GM21360 (cell line): ENCODE results near the gene UBE4B.

Experiments
- ATAC-seq: cut with Tn5 transposase; IDR thresholded peaks from one replicate; pipeline ENCODE4 v1.9.1; 2021; ENCODE audit warnings: mild to moderate bottlenecking, moderate library complexity; ENCODE audit not compliant: unreplicated experiment

UBE4B gene

DNA sequence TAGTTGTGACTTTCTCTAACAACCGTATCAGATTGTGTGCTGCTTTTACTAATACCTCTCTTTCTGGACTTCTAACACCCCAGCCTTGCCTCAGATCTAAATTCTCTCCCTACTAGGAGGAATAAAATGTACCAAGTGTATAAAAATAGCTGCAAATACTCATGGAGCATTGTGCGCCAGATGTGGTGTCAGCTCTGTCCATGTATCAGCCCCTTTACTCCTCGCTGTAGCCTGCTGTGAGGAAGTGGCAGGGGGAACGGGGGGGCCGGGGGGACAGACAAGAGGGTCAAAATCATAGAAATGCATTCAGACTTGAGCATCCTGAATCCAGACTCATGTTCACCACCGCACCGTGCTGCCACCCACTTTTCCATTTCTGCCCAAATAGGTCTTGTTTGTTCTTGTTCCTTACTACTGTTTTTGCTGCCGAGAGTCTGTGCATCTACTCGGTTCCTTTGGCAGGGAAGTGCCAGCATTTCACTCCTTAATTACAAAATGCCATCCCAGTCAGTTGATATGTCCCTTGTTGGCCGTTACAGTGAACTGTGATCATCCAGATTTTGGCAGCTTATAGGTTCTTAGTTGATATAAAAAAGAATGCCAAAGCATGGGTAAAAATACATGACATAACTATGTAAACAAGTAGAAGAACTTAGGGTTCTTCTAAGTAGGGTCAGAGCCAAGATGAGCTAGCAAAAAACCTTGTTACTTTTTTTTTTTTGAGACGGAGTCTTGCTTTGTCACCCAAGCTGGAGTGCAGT, 76.4 kb downstream of the UBE4B start:
- no peak for ATAC-seq

DNA sequence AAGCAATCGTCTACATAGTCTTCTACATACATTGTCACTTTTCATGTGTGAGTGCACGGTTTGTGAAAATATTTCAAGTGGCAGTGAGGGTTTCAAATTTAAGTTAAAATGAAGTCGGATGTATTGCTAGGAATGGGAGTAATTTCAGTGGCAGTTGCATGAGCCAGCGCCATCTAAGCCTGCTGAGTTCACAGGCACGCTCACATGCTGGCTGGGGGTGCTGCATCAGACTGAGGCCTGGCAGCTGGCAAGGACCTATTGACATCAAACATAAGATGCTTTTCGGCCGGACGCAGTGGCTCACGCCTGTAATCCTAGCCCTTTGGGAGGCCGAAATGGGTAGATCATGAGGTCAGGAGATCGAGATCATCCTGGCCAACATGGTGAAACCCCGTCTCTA, 80.7 kb downstream of the UBE4B start:
- ATAC-seq = no peak

DNA sequence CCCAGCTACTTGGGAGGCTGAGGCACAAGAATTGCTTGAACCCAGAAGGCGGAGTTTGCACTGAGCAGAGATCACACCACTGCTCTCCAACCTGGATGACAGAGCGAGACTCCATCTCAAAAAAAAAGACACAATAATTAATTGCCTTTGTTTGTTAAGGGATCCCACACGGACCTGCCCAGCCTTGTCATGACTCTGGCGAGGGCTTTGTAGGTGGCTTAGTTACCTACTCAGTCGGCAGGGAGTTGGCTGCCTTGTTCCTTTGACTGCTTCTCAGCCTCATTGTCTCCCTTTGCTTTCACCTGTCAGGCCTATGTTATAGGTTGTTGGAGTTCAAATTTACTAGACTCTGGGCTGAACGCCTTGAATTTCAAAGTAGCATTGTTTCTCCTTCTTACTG, 82.0 kb downstream of the UBE4B start:
- no peak for ATAC-seq

DNA sequence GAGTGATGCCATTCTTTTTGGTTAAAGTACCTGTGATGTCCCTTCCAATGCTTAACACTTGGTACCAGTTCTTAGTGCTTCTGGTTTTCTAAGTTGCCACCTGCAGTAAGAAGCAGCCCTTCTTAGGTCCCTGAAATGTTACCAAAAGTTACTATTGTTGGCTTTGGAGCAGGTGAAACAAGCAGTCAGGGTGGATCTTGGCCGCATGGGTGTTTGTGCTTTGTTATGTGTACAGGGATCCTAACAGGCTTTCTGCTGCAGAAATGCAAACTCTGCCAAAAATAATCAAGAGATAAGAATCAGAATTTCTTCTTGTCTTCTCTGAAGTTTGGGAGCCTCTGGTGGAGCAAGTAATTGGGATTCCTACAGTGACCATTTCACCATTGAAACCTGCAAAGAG, 84.4 kb downstream of the UBE4B start:
- ATAC-seq = no peak

DNA sequence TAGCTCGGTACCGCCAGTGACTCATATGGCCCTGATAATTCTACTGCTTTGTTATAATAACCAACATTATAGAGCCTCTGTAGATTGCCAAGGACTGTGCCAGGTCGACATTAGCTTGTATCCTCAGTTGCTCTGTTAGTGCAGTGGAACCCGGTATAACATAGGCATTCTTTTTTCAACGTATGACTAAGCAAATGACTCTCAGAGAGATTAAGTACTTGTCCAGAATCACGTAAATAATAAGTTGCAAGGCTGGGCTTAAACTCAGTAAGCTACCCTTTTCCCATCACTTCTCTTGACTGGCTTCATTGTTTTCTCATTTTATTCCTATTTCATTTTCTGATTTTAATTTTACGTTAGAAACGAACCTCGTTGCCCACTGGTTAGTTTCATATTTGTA, 85.1 kb downstream of the UBE4B start:
- ATAC-seq = no peak

DNA sequence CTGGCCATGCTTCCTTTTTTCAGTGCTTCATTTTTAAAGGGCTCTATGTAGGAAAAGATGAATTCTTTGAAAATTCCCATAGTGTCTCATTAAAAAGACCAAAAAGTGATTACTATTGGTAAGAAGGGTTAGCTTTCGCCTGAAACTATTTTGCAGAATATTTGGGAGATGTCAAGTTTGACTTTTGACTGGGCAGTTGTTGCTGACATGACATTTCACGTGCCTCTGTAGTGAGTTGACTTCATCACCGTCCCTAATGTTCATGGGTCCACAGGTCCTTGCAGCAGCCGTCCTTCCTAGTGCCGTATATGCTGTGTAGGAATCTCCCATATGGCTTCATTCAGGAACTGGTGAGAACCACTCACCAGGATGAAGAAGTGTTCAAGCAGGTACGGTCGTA, 88.9 kb downstream of the UBE4B start:
- ATAC-seq = no peak

DNA sequence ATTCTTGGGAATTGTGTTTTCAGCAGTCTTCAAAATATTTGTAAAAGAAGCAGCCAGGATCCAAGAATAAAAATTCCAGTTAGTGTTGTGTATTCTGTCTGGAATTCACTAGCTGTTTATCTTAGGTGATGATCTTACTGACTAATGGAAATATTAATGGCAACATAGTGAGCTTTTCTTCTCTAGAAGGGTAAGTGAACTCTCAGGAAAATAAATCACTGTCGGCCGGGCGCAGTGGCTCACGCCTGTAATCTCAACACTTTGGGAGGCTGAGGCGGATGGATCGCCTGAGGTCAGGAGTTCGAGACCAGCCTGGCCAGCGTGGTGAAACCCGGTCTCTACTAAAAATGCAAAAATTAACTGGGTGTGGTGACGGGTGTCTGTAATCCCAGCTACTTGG, 90.2 kb downstream of the UBE4B start:
- no peak for ATAC-seq

DNA sequence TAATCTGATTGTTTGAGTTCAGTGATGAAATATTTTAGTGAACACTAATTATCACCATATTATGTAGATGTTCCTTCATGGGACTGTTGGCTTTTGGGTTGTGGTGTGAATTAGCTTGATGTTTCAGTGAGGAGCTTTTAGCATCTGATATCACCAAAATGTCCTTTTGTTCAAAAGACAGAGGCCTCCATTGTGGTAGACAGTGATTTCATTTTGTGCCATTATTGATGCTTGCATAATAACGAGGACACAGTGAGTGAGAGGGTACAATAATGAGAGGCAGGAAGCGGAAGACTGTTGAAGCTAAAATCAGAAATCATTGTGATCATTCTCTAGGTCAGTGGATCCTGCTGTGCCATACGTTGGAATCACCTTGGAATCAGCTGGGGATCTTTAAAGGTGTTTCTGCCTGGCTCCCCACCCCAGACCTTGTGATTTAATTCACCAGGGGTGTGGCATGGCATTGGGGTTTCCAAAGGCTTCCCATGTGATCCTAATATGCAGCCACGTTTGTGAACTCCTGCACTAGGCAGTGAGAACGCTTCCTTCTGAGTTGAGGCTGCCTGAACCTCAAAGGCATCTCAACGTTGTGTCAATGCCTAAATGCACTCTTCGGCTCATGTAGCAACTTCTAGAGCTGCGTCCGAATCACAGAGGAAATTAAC, 95.5 kb downstream of the UBE4B start:
- ATAC-seq = no peak

DNA sequence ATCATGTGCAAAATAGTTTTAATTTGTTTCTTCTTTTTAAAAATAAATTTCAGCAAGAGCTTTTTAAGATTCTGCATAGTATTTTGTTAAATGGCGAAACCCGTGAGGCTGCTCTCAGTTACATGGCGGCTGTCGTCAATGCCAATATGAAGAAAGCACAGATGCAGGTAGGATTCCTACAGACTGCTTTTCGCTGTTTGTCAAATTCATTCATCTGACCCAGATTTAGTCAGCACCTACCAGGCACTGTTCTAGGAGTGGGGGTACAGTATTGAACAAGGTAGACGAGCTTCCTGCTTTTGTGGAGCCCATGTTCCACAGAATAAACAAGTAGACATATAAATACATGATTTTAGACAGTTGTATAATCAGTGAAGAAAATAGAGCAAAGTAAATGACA, 99.6 kb downstream of the UBE4B start:
- ATAC-seq = no peak

DNA sequence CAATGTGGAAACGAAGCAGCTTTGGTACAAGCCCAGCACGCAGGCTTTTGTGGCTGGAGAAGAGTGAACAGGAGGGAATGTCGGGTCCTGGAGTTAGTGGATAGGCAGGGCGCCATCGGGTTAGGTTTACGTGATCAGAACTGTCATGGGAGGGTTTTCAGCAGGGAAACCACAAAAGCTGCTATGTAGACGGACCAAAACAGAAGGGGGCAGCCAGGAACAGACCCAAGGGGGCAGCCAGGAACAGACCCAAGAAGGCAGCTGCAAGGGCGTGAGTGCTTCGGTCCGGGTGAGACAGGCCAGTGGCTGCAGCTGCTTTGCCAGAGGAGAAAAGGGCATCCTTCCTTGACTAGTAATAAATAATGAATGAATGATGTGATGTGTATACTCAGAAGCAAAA, 100.1 kb downstream of the UBE4B start:
- no peak for ATAC-seq

DNA sequence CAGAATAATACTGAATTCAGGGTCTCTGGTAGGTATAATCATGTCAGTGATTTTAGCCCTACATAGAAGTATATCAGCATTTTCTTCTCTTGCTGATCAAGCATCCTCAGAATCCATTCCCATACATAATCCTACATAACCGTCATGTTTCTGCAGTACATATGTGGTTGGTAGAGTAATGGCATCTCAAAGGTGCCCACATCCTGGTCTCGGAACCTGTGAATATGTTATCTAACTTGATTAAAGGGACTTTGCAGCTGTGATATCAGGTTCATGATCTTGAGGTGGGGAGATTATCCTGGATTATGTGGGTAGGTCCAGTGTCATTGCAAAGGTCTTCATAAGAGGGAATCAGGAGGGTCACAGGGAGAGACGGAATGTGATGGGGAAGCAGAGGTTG, 108.2 kb downstream of the UBE4B start:
- ATAC-seq = no peak

DNA sequence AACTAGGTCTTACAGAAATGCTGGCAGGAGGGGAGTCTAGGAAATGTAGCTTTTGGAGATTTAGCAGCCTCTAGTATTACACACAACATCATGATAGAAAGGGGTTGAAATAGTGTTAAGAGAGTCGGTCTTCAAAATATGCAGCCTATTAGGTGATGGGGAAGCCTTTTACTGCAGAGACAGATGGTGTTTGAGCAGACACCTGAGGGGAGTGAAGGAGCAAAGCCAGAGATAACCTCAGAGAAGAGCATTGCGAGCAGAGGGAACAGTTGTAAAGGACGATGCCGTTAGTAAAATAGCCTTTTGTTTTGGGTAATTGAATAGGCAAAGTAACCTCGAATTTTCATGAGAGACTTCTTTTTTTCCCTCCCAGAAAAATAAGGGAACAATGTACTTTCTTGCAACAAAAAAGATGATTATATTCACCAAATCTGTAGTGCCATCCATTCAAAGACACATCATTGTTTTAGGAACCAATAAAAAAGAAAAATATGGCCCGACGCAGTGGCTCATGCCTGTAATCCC, 111.3 kb downstream of the UBE4B start:
- no peak for ATAC-seq

DNA sequence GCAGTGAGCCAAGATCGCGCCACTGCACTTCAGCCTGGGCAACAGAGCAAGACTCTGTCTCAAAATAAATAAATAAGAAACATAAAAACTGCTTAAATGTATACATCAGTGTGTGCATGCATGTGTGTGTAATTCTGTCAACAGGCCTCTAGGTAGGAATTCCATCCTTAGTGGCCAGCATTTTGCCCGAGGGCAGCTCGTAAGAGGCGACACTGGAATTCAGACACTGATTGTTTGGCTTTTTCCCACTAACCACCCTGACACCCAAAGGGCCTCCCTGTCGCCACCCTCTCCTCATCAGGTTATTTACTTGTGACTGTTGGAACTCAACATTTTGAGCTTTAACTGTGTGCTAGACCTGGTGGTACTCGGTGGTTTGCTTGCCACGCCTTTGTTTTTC, 113.6 kb downstream of the UBE4B start:
- no peak for ATAC-seq

DNA sequence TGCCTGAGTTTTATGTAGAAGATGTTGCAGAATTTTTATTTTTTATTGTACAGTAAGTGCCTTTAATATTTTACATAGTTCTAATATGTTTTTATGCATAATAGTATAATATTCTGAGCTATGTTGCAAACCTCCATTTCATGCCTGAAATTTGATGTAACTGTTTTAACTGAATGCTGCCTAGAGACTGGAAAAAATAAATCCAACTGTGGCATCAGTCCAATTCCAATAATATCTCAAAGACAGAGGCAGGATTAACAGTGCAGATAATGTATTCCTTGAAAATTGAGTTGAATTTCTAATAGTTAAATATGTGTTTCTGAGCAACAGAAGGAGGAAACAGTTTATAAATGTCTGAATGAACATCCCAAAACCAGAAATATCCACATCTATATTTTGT, 116.5 kb downstream of the UBE4B start:
- ATAC-seq = no peak

DNA sequence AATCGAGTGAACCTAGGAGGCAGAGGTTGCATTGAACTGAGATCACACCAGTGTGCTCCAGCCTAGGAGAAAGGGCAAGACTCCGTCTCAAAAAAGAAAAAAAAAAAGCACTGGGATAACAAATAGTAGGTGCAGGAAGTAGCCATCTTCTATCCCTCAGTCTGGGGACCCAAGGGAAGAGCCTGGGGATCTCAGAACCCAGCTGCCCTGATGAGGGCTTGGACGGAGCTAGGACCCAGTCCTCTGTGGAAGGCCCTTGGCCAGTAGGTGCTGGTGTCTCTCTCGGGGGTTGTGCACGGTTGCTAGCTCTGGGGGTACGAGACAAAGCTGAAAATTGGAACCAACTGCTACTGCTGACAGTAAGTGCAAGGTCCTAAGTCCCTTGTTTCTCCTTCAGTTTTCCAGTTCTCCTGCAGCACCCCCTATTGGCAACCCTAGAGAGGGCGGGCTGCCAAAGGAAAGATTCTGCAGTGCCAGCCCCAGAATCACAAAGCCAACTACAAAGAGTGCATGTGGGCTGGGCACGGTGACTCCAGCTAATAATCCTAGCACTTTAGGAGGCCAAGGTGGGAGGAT, 120.0 kb downstream of the UBE4B start:
- no peak for ATAC-seq

DNA sequence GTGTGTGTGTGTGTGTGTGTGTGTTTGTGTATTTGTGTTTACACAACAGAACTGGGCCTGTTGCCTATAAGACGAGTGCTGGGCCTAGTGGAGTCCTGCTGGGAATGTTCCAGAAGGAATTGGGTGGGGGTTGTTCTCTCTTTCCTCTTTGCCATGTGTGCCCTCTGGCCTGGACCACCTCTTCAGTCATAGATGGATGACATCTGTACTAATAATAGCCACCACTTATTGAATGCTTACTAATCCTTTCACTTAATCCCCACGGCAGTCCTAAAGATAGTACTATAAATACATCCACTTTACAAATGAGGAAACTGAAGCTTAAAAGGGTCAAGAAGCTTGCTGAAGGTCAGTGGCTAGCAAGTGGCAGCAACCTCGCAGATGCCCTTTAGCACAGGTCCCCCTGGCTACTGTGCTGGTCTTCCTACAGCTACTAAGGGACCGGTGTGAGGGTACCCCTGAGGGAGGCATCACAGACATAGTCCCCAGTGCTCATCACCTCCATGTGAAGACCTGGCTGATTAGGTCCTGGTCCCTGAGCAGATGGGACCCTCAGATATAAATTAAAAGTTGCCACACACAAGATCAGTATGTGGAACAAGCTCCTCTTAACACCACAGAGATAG, 122.4 kb downstream of the UBE4B start:
- no peak for ATAC-seq

DNA sequence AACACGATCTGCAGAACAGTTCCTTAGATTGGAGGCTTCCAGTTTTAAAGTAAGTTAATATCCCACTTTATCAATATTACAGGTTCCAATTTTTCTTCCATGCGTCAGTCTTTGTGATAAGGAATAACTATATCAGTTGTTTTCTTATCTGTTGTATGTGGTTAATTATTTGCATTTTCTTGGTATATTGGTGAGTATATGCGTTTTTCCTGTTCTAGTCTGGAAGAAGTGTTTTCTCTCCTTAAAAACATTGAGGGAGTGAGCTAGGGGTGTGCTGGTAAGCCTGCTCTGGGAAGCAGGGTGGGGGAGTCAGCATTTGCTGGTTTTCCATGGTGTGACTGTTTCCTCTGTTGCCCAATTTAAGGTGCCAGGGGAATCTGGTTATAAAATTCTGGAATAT, 127.4 kb downstream of the UBE4B start:
- ATAC-seq = no peak

DNA sequence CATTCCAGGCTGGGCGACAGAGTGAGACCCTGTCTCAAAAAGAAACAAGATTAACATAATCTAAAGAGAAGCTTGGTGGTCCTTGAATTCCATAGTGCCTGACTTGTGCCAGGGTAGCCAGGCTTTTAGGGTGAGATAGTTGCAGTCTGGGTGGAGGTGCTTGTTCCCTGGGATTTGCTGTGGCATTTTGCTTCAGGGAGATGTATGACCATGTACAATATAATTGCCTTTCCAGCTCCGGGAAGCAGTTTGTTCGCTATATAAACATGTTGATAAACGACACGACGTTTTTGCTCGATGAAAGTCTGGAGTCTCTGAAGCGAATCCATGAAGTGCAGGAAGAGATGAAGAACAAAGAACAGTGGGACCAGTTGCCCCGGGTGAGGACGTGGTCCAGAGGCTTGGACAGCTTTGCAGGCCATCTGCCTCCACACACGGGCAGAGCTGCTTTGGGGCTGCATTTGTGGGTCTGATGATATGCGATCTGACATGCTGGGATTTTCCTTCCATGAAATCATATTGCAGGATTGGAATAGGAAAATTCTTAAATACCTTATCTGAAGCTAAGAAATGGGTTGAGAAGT, 128.2 kb downstream of the UBE4B start:
- no peak for ATAC-seq

DNA sequence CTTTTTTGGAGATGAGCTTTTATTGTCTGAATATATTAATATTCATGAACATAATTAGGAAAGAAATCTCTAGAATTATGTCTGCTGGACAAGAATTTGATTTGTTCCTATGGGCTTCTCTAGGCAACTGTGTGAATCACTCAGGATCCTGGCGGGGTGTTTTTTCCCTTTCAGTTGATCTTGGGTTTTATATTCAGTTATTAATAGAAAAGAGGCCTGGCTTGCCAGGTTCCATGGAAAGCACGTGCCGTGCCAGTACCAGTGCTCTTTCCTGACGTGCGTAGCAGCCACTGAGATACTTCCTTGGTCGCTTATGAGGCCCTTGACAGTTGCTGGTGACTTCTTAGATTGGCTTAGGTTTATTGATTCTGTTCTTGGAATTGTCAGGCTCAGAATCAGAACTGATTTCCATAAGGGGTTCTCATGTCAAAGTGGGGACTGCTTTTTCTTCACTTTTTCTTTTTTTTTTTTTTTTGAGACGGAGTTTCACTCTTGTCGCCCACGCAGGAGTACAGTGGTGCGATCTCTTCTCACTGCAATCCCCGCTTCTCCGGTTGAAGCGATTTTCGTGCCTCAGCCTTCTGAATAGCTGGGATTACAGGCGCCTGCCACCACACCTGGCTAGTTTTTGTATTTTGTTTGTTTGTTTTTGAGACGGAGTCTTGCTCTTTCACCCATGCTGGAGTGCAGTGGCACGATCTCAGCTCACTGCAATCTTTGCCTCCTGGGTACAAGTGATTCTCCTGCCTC, 129.0 kb downstream of the UBE4B start:
- no peak for ATAC-seq

DNA sequence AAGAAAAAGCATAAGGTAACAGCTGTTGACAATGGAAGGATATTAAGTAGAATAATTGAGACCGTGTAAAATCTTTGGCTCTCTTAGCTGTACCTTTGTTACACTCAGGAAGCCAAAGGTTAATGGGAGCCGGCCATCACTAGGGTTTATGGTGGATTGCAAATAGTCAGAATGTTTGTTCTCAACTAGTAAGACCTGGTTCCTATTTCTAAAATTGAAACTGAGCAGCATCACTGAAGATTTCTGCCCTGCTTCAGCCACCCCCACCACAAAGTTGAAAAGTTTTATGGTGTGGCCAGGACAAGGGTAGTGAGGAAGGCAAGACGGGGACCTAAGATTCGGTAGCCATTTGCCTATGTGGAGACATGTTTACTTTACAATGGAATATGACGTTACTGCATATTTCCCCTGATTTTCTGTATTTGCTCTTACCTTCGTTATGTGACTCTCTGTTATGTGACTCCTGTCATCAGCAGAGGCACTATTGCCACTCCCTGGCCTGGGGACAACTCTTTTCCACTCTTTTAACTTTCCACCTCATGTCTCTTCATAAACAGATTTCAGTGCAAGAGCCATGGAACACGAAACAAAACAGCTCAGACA, 136.3 kb downstream of the UBE4B start:
- no peak for ATAC-seq
